ENCODE results near the gene MLIP. TPM values are rescaled to one million over a fixed set of nuclear protein-coding genes. Genes with fewer than 3 reads are reported as not detected.

Gene MLIP
- total and polyA plus RNA-seq, 2 donors from 2014 or later: 1.7 to 2.4 TPM

DNA sequence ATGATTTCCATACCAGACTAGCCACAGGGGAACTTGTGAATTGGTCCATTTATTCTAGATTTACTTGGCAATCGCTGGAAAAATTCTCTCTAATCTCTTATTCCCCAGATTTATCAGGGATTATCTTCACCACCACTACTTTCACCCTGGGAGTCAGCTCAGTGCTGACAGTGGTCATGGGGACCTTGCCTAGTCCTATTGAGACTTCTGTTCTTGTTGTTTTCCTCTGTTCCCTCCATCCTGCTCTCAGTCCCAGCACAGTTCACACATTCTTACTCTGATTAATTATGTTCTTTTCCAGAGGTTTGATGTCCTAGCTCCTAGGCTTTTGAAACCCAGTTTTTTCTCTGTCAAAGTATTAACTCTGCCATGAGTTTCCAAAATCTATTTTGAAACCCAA is 103.0 kb downstream of the MLIP start:
- Histone ChIP-seq H3K36me3 (ENCODE audit: control insufficient read depth in 2 of 3, insufficient read depth in 3 of 3, low read length in 3 of 3) (no peaks in the 10 kb centered on the region), H3K27ac (ENCODE audit: low read depth in 2 of 2, low read length in 2 of 2) (no peak overlapping the region), H3K9ac (ENCODE audit: low read length in 3 of 3) (no peak overlapping the region), H3K9me3 (ENCODE audit: control insufficient read depth in 2 of 3, insufficient read depth in 1 of 3, low read length in 3 of 3) (no peaks in the 10 kb centered on the region), H3K27me3 (ENCODE audit: control insufficient read depth, insufficient read depth, low read length) (no peaks in the 10 kb centered on the region), H3K4me1 (ENCODE audit: control insufficient read depth in 2 of 3, insufficient read depth in 2 of 3, low read depth in 1 of 3, low read length in 3 of 3) (no peaks in the 10 kb centered on the region), H3K4me3 (ENCODE audit: low read length in 3 of 3) (no peak overlapping the region)
- intact Hi-C loops (cut with DNase I): no loop called here
- DNase-seq: no peak
- no peak for FAIRE-seq
- TF ChIP-seq, protein P1, sequence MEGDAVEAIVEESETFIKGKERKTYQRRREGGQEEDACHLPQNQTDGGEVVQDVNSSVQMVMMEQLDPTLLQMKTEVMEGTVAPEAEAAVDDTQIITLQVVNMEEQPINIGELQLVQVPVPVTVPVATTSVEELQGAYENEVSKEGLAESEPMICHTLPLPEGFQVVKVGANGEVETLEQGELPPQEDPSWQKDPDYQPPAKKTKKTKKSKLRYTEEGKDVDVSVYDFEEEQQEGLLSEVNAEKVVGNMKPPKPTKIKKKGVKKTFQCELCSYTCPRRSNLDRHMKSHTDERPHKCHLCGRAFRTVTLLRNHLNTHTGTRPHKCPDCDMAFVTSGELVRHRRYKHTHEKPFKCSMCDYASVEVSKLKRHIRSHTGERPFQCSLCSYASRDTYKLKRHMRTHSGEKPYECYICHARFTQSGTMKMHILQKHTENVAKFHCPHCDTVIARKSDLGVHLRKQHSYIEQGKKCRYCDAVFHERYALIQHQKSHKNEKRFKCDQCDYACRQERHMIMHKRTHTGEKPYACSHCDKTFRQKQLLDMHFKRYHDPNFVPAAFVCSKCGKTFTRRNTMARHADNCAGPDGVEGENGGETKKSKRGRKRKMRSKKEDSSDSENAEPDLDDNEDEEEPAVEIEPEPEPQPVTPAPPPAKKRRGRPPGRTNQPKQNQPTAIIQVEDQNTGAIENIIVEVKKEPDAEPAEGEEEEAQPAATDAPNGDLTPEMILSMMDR (IDR thresholded peaks at IDR 0.05; ENCODE audit: borderline replicate concordance, extremely low read depth, insufficient read depth): no peak

- intact Hi-C loops (cut with DNase I): no loop called here
- DNase-seq (no peak), FAIRE-seq (no peak)
- no peaks in the 10 kb centered on the region for H3K27me3 ChIP-seq (ENCODE audit: control insufficient read depth, insufficient read depth, low read length)
- no peaks in the 10 kb centered on the region for H3K4me1 ChIP-seq (ENCODE audit: control insufficient read depth in 2 of 3, insufficient read depth in 2 of 3, low read depth in 1 of 3, low read length in 3 of 3)
- H3K27ac ChIP-seq (ENCODE audit: low read depth in 2 of 2, low read length in 2 of 2): no peak overlapping the region
- H3K36me3 ChIP-seq (ENCODE audit: control insufficient read depth in 2 of 3, insufficient read depth in 3 of 3, low read length in 3 of 3): no peaks in the 10 kb centered on the region
- TF ChIP-seq, protein P1 (IDR thresholded peaks at IDR 0.05; ENCODE audit: borderline replicate concordance, extremely low read depth, insufficient read depth): no peak
- H3K9ac ChIP-seq (ENCODE audit: low read length in 3 of 3): no peak overlapping the region
- H3K4me3 ChIP-seq (ENCODE audit: low read length in 3 of 3): no peak overlapping the region
- H3K9me3 ChIP-seq (ENCODE audit: control insufficient read depth in 2 of 3, insufficient read depth in 1 of 3, low read length in 3 of 3): no peaks in the 10 kb centered on the region
These were observed 105.1 kb downstream of the MLIP start for GRCh38 chr6:54216336-54216735.

DNA sequence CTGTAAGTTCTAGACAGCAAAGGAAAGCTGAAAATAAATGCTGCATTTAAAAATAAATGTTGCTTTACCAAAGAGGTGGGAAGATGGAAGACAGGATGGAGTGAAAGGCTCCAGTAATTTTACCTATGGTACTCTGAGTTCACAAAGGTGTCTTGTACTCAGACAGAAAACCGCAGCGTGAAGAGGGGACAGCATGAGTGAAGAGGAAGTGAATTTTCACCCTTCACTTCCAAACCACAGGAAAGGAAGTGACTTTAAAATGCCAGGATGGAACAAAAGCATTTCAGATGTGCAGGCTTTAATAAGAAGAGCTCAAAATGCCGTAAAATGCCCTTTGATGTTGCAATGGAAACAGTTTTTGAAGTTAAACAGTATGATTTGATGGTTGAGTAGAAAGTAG is 105.8 kb downstream of the MLIP start:
- no peaks in the 10 kb centered on the region for H3K4me1 ChIP-seq (ENCODE audit: control insufficient read depth in 2 of 3, insufficient read depth in 2 of 3, low read depth in 1 of 3, low read length in 3 of 3)
- FAIRE-seq (no peak), DNase-seq (no peak)
- intact Hi-C loops (cut with DNase I): no loop called here
- TF ChIP-seq, protein P1 (IDR thresholded peaks at IDR 0.05; ENCODE audit: borderline replicate concordance, extremely low read depth, insufficient read depth): no peak
- no peaks in the 10 kb centered on the region for H3K36me3 ChIP-seq (ENCODE audit: control insufficient read depth in 2 of 3, insufficient read depth in 3 of 3, low read length in 3 of 3)
- H3K9ac ChIP-seq (ENCODE audit: low read length in 3 of 3): no peak overlapping the region
- no peak overlapping the region for H3K27ac ChIP-seq (ENCODE audit: low read depth in 2 of 2, low read length in 2 of 2)
- no peaks in the 10 kb centered on the region for H3K27me3 ChIP-seq (ENCODE audit: control insufficient read depth, insufficient read depth, low read length)
- H3K4me3 ChIP-seq (ENCODE audit: low read length in 3 of 3): no peak overlapping the region
- H3K9me3 ChIP-seq (ENCODE audit: control insufficient read depth in 2 of 3, insufficient read depth in 1 of 3, low read length in 3 of 3): no peaks in the 10 kb centered on the region

DNA sequence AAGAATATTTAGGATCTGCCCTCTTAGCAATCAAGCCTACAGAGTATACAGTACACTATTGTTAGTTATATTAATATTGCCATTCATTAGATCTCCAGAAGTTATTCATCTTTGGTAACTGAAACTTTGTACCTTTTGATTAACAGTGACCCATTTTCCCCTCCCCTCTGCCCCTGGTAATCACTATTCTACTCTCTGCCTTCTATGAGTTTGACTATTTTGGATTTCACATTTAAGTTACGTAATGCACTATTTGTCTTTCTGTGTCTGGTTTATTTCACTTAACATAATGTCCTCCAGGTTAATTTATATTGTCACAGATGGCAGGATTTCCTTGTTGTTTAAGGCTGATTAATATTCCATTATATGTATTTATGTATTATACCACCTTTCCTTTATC is 111.0 kb downstream of the MLIP start:
- intact Hi-C loops (cut with DNase I): no loop called here
- no peaks in the 10 kb centered on the region for H3K27me3 ChIP-seq (ENCODE audit: control insufficient read depth, insufficient read depth, low read length)
- H3K4me1 ChIP-seq (ENCODE audit: control insufficient read depth in 2 of 3, insufficient read depth in 2 of 3, low read depth in 1 of 3, low read length in 3 of 3): no peaks in the 10 kb centered on the region
- TF ChIP-seq, protein P1 (IDR thresholded peaks at IDR 0.05; ENCODE audit: borderline replicate concordance, extremely low read depth, insufficient read depth): no peak
- H3K36me3 ChIP-seq (ENCODE audit: control insufficient read depth in 2 of 3, insufficient read depth in 3 of 3, low read length in 3 of 3): no peaks in the 10 kb centered on the region
- FAIRE-seq: no peak
- peaks cover 0 to 5% (median 2%) of the 10 kb centered on the region in 3 donors for H3K9me3 ChIP-seq (ENCODE audit: control insufficient read depth in 2 of 3, insufficient read depth in 1 of 3, low read length in 3 of 3)
- DNase-seq: no peak
- H3K27ac ChIP-seq (ENCODE audit: low read depth in 2 of 2, low read length in 2 of 2): no peak overlapping the region
- H3K9ac ChIP-seq (ENCODE audit: low read length in 3 of 3): no peak overlapping the region
- H3K4me3 ChIP-seq (ENCODE audit: low read length in 3 of 3): no peak overlapping the region

Data from kidney (tissue), 14 donors.